Type B pancreatic cell (in vitro differentiated cells): Measurements from ENCODE around the gene COX8A. TPM values are rescaled to one million over a fixed set of nuclear protein-coding genes. Genes with fewer than 3 reads are reported as not detected.
A peak's percentile ranks its signal among the peaks of the same experiment; 100 is the strongest.

ENCODE experiments used
- DNase-seq: peaks from one replicate; pipeline ENCODE4 v3.0.0; 2021; ENCODE audit warnings: mixed read lengths; ENCODE audit not compliant: unreplicated experiment; ENCODE audit errors: extremely low spot score
- H3K27ac Mint-ChIP-seq: 2 replicates; pipeline ENCODE4 v1.8.0; 2021; ENCODE audit warnings: mild to moderate bottlenecking, mixed read lengths
- H3K27me3 Mint-ChIP-seq: 2 replicates; pipeline ENCODE4 v1.8.0; 2021; ENCODE audit warnings: mixed read lengths
- H3K36me3 Mint-ChIP-seq: 2 replicates; pipeline ENCODE4 v1.8.0; 2021; ENCODE audit warnings: mixed read lengths
- H3K4me1 Mint-ChIP-seq: one replicate; pipeline ENCODE4 v1.8.0; 2021; ENCODE audit warnings: mixed read lengths; ENCODE audit not compliant: unreplicated experiment
- H3K4me3 Mint-ChIP-seq: 2 replicates; pipeline ENCODE4 v1.8.0; 2021; ENCODE audit warnings: mild to moderate bottlenecking, mixed read lengths
- H3K9me3 Mint-ChIP-seq: 2 replicates; pipeline ENCODE4 v1.8.0; 2021; ENCODE audit warnings: mixed read lengths
- total RNA-seq: library from RNA; stranded (reverse); gene quantifications from 2 replicates; pipeline ENCODE4 v1.2.1, GENCODE V29; 2021; ENCODE audit warnings: low replicate concordance
- TF ChIP-seq, protein P1 (sequence below): fragments of 200-600 bp; sonication (generic); conservative IDR thresholded peaks from 2 replicates; pipeline ENCODE4 v1.5.0; 2021; ENCODE audit warnings: antibody characterized with exemption, mild to moderate bottlenecking

COX8A gene
- total RNA-seq, 1 donor from 2014 or later, result 307 TPM

DNA sequence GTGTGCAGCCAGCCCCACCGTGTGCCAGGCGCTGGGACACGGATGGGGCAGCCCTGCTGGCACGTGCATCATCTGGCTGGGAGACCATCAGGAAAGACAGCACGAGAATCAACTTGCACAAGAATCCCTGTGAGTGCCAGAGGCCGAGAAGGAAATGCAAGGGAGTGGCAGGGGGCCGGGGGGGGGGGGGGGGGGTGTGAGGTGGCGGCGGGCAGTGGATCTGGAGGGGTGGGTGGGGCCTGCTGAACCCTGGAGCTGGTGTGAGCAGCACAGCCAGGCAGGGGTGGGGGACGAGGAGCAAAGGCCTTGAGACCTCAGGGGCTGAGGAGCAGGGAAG, 47.3 kb downstream of the COX8A start:
- Mint-ChIP-seq H3K36me3 (no peaks in the 10 kb centered on the region), H3K4me1 (peaks cover 28% of the 10 kb centered on the region), H3K4me3 (peak overlapping the region; percentile 34), H3K27ac (peak overlapping the region; percentile 51), H3K9me3 (no peaks in the 10 kb centered on the region), H3K27me3 (peaks cover 7% of the 10 kb centered on the region)
- DNase-seq, result no peak
- TF ChIP-seq, protein P1, sequence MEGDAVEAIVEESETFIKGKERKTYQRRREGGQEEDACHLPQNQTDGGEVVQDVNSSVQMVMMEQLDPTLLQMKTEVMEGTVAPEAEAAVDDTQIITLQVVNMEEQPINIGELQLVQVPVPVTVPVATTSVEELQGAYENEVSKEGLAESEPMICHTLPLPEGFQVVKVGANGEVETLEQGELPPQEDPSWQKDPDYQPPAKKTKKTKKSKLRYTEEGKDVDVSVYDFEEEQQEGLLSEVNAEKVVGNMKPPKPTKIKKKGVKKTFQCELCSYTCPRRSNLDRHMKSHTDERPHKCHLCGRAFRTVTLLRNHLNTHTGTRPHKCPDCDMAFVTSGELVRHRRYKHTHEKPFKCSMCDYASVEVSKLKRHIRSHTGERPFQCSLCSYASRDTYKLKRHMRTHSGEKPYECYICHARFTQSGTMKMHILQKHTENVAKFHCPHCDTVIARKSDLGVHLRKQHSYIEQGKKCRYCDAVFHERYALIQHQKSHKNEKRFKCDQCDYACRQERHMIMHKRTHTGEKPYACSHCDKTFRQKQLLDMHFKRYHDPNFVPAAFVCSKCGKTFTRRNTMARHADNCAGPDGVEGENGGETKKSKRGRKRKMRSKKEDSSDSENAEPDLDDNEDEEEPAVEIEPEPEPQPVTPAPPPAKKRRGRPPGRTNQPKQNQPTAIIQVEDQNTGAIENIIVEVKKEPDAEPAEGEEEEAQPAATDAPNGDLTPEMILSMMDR, result no peak

- DNase-seq, result no peak
- Mint-ChIP-seq H3K36me3 (no peaks in the 10 kb centered on the region), H3K9me3 (no peaks in the 10 kb centered on the region), H3K4me3 (peak overlapping the region; percentile 39), H3K4me1 (peaks cover 33% of the 10 kb centered on the region), H3K27me3 (peaks cover 8% of the 10 kb centered on the region), H3K27ac (peak overlapping the region; percentile 34)
- TF ChIP-seq, protein P1, result no peak
Observed at GRCh38 chr11:64022125-64022784, 47.8 kb downstream of the COX8A start.

DNA sequence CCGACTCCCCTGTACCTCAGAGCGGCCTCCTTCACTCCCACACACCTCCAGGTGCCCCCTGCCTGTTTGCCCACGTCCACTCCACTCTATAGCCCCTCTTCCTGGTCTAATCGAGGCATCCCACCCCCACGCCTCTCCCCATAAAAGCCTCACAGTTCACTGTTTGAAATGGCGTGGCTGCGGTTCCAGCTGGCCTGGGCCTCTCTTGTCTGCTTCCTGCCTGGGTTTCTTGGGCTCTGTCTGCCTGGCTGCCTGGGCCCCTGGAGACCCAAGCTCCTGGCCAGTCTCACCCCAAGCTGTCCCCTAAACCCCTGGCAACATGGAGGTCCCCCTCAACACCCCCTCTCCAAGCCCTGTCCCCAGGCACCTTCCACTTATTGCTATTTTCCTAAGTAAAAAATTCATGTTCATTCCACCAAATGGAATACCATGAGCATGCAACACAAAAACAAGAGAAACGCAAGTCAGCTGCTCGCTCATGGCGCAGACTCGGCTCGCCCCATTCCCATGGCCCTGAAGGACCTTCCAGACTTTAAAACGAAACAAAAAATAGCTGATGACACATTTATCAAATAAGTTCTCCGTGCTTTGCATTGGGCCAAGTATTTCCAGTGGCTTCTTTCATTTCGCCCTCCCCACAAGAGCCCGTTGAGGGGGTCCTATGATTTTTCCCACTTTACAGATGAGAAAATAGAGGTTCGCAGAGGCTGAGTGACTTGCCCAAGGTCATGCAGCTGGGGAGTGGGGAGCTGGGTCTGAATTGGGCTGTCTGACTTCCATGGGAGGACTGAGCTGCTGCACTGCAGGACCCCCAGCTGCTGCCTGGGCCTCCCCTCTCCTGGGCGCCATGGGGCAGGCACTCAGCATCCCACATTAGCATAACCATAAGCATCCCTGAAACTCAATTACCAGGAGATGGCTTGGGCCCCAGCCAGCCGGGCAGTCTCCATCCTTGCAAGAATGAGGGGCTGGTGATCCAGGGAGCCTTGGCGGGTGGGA, 49.6 kb downstream of the COX8A start:
- H3K4me1 Mint-ChIP-seq, result peaks cover 34% of the 10 kb centered on the region
- DNase-seq, result no peak
- H3K9me3 Mint-ChIP-seq, result no peaks in the 10 kb centered on the region
- H3K27ac Mint-ChIP-seq, result no peak overlapping the region
- H3K4me3 Mint-ChIP-seq, result no peak overlapping the region
- H3K27me3 Mint-ChIP-seq, result peaks cover 8% of the 10 kb centered on the region
- H3K36me3 Mint-ChIP-seq, result no peaks in the 10 kb centered on the region
- TF ChIP-seq, protein P1, result no peak

DNA sequence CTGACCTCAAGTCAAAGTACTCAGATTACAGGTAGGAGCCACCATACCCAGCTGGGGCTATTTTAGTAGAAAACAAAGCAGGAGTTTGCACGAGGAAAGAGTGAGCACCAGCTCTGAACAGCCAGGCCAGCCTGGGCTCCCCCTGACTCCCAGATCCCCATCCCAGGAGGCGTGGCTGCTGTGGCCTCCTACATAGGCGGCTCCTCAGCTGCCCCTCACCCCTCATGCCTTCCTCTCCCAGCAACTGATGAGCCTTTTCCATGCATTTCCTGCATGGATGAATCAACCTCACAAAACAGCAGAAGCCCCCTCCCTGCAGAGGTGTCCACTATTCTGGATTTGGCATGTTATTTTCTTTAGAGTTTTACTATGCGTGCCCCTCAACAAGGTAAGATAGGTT, 50.8 kb downstream of the COX8A start:
- H3K4me1 Mint-ChIP-seq, result peaks cover 41% of the 10 kb centered on the region
- no peak for DNase-seq
- peak overlapping the region; percentile 77 for H3K27ac Mint-ChIP-seq
- H3K27me3 Mint-ChIP-seq, result peaks cover 8% of the 10 kb centered on the region
- no peaks in the 10 kb centered on the region for H3K9me3 Mint-ChIP-seq
- TF ChIP-seq, protein P1, result no peak
- no peaks in the 10 kb centered on the region for H3K36me3 Mint-ChIP-seq
- H3K4me3 Mint-ChIP-seq, result peak overlapping the region; percentile 20

Other genes with a start within 250 kb of the COX8A start
- 21.1 and 41.7 TPM in 2 replicates for gene ZFTA, start 205.8 kb upstream of the COX8A start, total RNA-seq
- gene SPINDOC, start 161.2 kb upstream of the COX8A start, total RNA-seq, result 33.7 and 61.6 TPM in 2 replicates
- gene MARK2, start 135.5 kb upstream of the COX8A start, total RNA-seq, result 52.8 and 73.5 TPM in 2 replicates
- 8.1 and 38.1 TPM in 2 replicates for gene RCOR2, start 57.5 kb upstream of the COX8A start, total RNA-seq
- gene NAA40, start 35.6 kb upstream of the COX8A start, total RNA-seq, result 33.8 and 51.2 TPM in 2 replicates
- 101 and 105 TPM in 2 replicates for gene OTUB1, start 11.8 kb downstream of the COX8A start, total RNA-seq
- gene FLRT1, start 61.3 kb downstream of the COX8A start, total RNA-seq, result 0.26 and 3.0 TPM in 2 replicates
- gene MACROD1, start 191.5 kb downstream of the COX8A start, total RNA-seq, result 21.1 and 22.3 TPM in 2 replicates
- 176 and 206 TPM in 2 replicates for gene STIP1, start 211.6 kb downstream of the COX8A start, total RNA-seq
- 3.5 and 6.9 TPM in 2 replicates for gene FERMT3, start 232.1 kb downstream of the COX8A start, total RNA-seq